ENCODE data around the gene PLA2G12B.

GRCh38 chr10:72954596-72955554 is at the start of gene PLA2G12B:
- TF ChIP-seq POLR2A (IDR thresholded peaks at IDR 0.05) (no peak), CTCF (IDR thresholded peaks at IDR 0.05) (no peak), EP300 (IDR thresholded peaks at IDR 0.05) (no peak)

Data from ovary (tissue), 3 donors.